ENCODE data around the gene ETV6.

ETV6 gene

DNA sequence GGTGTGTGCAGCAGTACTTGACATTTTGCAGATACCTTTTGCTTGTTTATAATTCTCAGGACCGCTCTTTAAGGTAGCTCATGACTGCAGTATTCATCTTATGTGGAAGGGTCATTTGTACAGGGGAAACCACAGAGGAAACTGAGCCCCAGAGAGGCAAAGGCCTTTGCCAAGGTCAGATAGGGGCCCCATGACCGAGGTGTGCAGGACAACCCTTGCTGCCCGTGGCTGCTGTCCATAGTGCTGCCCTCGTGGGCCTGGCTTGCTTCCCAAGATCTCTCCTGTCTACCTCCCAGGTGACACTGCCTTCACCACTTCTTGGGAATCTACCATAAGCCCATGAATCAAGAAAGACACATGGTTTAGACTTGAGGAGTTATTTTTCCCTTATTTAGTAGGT, 222.6 kb downstream of the ETV6 start:
- Histone ChIP-seq H3K27ac (ENCODE audit: low read depth, low read length) (no peak overlapping the region), H3K4me1 (ENCODE audit: control insufficient read depth, insufficient read depth, low read length, unreplicated experiment) (no peaks in the 10 kb centered on the region), H3K4me3 (ENCODE audit: low read depth, low read length) (no peak overlapping the region), H3K36me3 (ENCODE audit: insufficient read depth, low read length) (no peaks in the 10 kb centered on the region; the same call in 1 of the 2 replicates), H3K79me2 (ENCODE audit: control insufficient read depth, insufficient read depth, low read length, unreplicated experiment) (no peaks in the 10 kb centered on the region), H3K27me3 (ENCODE audit: insufficient read depth, low read length) (no peaks in the 10 kb centered on the region), H2AFZ (ENCODE audit: low read length, unreplicated experiment) (no peak overlapping the region)

DNA sequence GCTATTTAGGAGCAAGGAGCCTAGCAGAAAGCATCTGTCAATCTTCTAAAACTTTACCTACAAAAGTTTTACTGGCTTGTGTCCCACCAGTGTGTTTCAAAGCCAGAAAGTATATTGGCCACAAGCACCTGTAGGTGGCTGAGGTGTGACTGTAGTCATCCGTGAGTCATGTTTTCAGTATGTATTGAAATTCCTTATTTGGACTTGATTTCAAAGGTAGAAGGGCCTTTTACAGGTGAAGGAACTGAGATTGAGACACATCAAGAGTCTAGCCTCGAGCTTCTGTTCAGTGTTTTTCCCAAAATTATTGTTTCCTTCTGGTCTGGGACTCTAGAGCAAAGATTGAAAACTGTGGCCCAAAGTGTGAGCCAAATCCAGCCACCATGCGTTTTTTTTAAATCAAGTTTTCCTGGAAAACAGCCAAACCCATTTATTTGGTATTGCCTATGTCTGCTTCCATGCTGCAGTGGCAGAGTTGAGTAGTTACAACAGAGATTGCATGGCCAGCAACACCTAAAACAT, 226.0 kb downstream of the ETV6 start:
- H3K4me3 ChIP-seq (ENCODE audit: low read depth, low read length): no peak overlapping the region
- no peak overlapping the region for H3K27ac ChIP-seq (ENCODE audit: low read depth, low read length)
- no peaks in the 10 kb centered on the region for H3K27me3 ChIP-seq (ENCODE audit: insufficient read depth, low read length)
- H3K36me3 ChIP-seq (ENCODE audit: insufficient read depth, low read length): no peaks in the 10 kb centered on the region
- peaks cover 9% of the 10 kb centered on the region for H3K4me1 ChIP-seq (ENCODE audit: control insufficient read depth, insufficient read depth, low read length, unreplicated experiment)
- no peak overlapping the region for H2AFZ ChIP-seq (ENCODE audit: low read length, unreplicated experiment)
- H3K79me2 ChIP-seq (ENCODE audit: control insufficient read depth, insufficient read depth, low read length, unreplicated experiment): no peaks in the 10 kb centered on the region

GRCh38 chr12:11876307-11876706, 226.8 kb downstream of the ETV6 start:
- no peak overlapping the region for H2AFZ ChIP-seq (ENCODE audit: low read length, unreplicated experiment)
- H3K79me2 ChIP-seq (ENCODE audit: control insufficient read depth, insufficient read depth, low read length, unreplicated experiment): no peaks in the 10 kb centered on the region
- no peaks in the 10 kb centered on the region for H3K36me3 ChIP-seq (ENCODE audit: insufficient read depth, low read length)
- H3K27me3 ChIP-seq (ENCODE audit: insufficient read depth, low read length): no peaks in the 10 kb centered on the region
- H3K27ac ChIP-seq (ENCODE audit: low read depth, low read length): no peak overlapping the region
- peaks cover 9% of the 10 kb centered on the region for H3K4me1 ChIP-seq (ENCODE audit: control insufficient read depth, insufficient read depth, low read length, unreplicated experiment)
- H3K4me3 ChIP-seq (ENCODE audit: low read depth, low read length): no peak overlapping the region

- Histone ChIP-seq H3K4me1 (ENCODE audit: control insufficient read depth, insufficient read depth, low read length, unreplicated experiment) (peaks cover 9% of the 10 kb centered on the region), H3K79me2 (ENCODE audit: control insufficient read depth, insufficient read depth, low read length, unreplicated experiment) (no peaks in the 10 kb centered on the region), H2AFZ (ENCODE audit: low read length, unreplicated experiment) (no peak overlapping the region), H3K4me3 (ENCODE audit: low read depth, low read length) (no peak overlapping the region), H3K27ac (ENCODE audit: low read depth, low read length) (no peak overlapping the region), H3K36me3 (ENCODE audit: insufficient read depth, low read length) (no peaks in the 10 kb centered on the region), H3K27me3 (ENCODE audit: insufficient read depth, low read length) (no peaks in the 10 kb centered on the region)
These were observed 227.8 kb downstream of the ETV6 start for GRCh38 chr12:11877102-11877826.

DNA sequence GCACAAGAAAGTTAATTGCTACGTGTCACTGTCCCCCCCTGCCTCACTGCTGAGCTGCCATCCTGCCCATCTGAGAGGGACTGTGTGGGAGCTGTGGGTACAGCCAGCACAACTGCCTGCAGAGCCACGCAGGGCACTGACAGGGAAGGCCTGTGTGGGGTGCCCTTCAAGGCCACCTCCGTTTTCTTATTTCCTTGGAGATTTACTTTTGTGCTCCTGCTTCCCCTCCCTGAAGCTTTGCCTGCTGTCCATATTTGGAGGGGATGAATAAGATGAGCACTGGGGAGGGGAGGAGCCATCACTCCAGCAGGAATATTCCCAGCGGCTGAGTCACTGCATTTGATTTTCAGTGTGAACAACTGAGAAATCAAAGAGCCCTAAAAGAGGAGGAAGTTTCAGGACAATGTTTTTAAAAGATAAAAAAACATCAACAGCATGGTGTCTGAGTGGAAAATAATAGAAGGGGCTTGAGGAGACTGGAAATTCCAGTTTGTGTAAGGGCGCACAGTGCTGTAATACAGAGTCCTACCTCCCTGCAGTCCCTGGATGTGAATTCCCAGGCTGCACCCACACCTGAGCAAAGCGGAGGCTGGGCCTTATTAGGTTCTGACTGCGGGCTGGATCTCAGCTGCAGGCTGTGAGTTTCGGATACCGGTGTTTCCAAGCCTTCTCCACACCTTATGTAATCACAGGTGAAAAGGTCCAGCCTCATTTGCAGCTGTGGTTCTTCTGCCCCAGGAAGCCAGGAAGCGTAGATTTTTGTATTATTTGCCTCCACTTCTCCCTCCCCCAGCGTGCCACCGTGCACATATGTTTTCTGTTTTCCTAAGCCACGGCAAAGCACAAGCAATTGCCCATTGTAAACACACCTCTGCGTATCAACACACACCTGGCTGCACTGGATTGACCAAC, 228.7 kb downstream of the ETV6 start:
- Histone ChIP-seq H3K27me3 (ENCODE audit: insufficient read depth, low read length) (no peaks in the 10 kb centered on the region), H3K36me3 (ENCODE audit: insufficient read depth, low read length) (no peaks in the 10 kb centered on the region), H3K27ac (ENCODE audit: low read depth, low read length) (no peak overlapping the region)

DNA sequence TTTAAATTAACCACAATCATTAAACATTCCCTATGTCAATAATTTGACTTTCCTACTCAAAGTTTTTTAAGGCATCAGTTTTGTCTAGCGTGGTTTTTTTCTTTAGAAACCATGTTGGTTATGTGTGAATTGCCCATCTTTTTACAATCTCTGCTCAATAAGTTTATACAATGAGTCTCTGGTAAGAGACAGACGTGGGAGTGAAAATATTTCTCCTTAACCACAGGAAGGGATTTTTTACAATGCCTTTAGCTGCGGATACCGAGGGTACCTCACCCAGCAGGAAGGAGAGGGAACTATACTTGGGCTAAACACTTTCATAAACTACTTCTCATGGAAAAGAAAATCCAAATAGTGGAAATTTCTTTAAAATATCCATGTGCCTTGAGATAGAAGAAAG, 229.8 kb downstream of the ETV6 start:
- no peaks in the 10 kb centered on the region for H3K79me2 ChIP-seq (ENCODE audit: control insufficient read depth, insufficient read depth, low read length, unreplicated experiment)

More for the DNA sequence above, 228.7 kb downstream of the ETV6 start:
- no peak overlapping the region for H3K4me3 ChIP-seq (ENCODE audit: low read depth, low read length)
- no peak overlapping the region for H2AFZ ChIP-seq (ENCODE audit: low read length, unreplicated experiment)
- peaks cover 9% of the 10 kb centered on the region for H3K4me1 ChIP-seq (ENCODE audit: control insufficient read depth, insufficient read depth, low read length, unreplicated experiment)
- H3K79me2 ChIP-seq (ENCODE audit: control insufficient read depth, insufficient read depth, low read length, unreplicated experiment): no peaks in the 10 kb centered on the region

GRCh38 chr12:11880381-11880780, 230.9 kb downstream of the ETV6 start:
- H3K4me1 ChIP-seq (ENCODE audit: control insufficient read depth, insufficient read depth, low read length, unreplicated experiment): peaks cover 20% of the 10 kb centered on the region
- no peak overlapping the region for H3K27ac ChIP-seq (ENCODE audit: low read depth, low read length)

More for the DNA sequence above, 229.8 kb downstream of the ETV6 start:
- Histone ChIP-seq H2AFZ (ENCODE audit: low read length, unreplicated experiment) (no peak overlapping the region), H3K36me3 (ENCODE audit: insufficient read depth, low read length) (no peaks in the 10 kb centered on the region; the same call in 1 of the 2 replicates), H3K27me3 (ENCODE audit: insufficient read depth, low read length) (no peaks in the 10 kb centered on the region), H3K4me1 (ENCODE audit: control insufficient read depth, insufficient read depth, low read length, unreplicated experiment) (peaks cover 9% of the 10 kb centered on the region), H3K27ac (ENCODE audit: low read depth, low read length) (no peak overlapping the region), H3K4me3 (ENCODE audit: low read depth, low read length) (no peak overlapping the region)

GRCh38 chr12:11881835-11882234, 232.4 kb downstream of the ETV6 start:
- Histone ChIP-seq H3K4me3 (ENCODE audit: low read depth, low read length) (no peak overlapping the region), H3K27ac (ENCODE audit: low read depth, low read length) (no peak overlapping the region), H2AFZ (ENCODE audit: low read length, unreplicated experiment) (no peak overlapping the region), H3K4me1 (ENCODE audit: control insufficient read depth, insufficient read depth, low read length, unreplicated experiment) (peaks cover 22% of the 10 kb centered on the region), H3K79me2 (ENCODE audit: control insufficient read depth, insufficient read depth, low read length, unreplicated experiment) (no peaks in the 10 kb centered on the region), H3K36me3 (ENCODE audit: insufficient read depth, low read length) (no peaks in the 10 kb centered on the region; the same call in 1 of the 2 replicates), H3K27me3 (ENCODE audit: insufficient read depth, low read length) (no peaks in the 10 kb centered on the region)

More at GRCh38 chr12:11880381-11880780, 230.9 kb downstream of the ETV6 start:
- Histone ChIP-seq H2AFZ (ENCODE audit: low read length, unreplicated experiment) (no peak overlapping the region), H3K36me3 (ENCODE audit: insufficient read depth, low read length) (no peaks in the 10 kb centered on the region; the same call in 1 of the 2 replicates), H3K4me3 (ENCODE audit: low read depth, low read length) (no peak overlapping the region), H3K79me2 (ENCODE audit: control insufficient read depth, insufficient read depth, low read length, unreplicated experiment) (no peaks in the 10 kb centered on the region), H3K27me3 (ENCODE audit: insufficient read depth, low read length) (no peaks in the 10 kb centered on the region)

GRCh38 chr12:11882301-11883019, 233.0 kb downstream of the ETV6 start:
- Histone ChIP-seq H3K4me3 (ENCODE audit: low read depth, low read length) (no peak overlapping the region), H3K27ac (ENCODE audit: low read depth, low read length) (no peak overlapping the region), H3K4me1 (ENCODE audit: control insufficient read depth, insufficient read depth, low read length, unreplicated experiment) (peaks cover 21% of the 10 kb centered on the region), H2AFZ (ENCODE audit: low read length, unreplicated experiment) (no peak overlapping the region), H3K79me2 (ENCODE audit: control insufficient read depth, insufficient read depth, low read length, unreplicated experiment) (no peaks in the 10 kb centered on the region), H3K36me3 (ENCODE audit: insufficient read depth, low read length) (peaks cover 3% of the 10 kb centered on the region; the same call in 1 of the 2 replicates), H3K27me3 (ENCODE audit: insufficient read depth, low read length) (no peaks in the 10 kb centered on the region)

DNA sequence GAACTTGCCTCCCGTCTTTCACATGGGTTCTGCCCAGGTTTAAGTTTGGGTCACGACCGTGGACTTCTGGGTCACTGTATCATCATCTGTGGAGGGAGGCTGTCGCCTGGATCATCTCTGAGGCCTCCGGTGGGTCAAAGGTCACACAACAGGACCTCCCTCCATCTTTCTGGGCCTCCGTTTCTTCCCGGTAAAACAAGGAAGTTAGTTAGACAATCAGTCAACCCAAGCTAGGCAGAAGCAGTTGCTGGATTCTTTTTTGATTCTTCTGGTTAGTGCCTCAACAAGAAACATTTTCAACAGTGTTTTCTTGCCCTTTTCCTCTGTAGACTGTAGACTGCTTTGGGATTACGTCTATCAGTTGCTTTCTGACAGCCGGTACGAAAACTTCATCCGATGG, 234.6 kb downstream of the ETV6 start:
- Histone ChIP-seq H3K27me3 (ENCODE audit: insufficient read depth, low read length) (no peaks in the 10 kb centered on the region), H3K4me1 (ENCODE audit: control insufficient read depth, insufficient read depth, low read length, unreplicated experiment) (peaks cover 12% of the 10 kb centered on the region), H3K36me3 (ENCODE audit: insufficient read depth, low read length) (peaks cover 3% of the 10 kb centered on the region; the same call in 1 of the 2 replicates), H3K4me3 (ENCODE audit: low read depth, low read length) (no peak overlapping the region), H2AFZ (ENCODE audit: low read length, unreplicated experiment) (no peak overlapping the region), H3K27ac (ENCODE audit: low read depth, low read length) (no peak overlapping the region), H3K79me2 (ENCODE audit: control insufficient read depth, insufficient read depth, low read length, unreplicated experiment) (no peaks in the 10 kb centered on the region)

Measured in ACC112 (cell line).